ENCODE measurements around the gene UAP1L1. TPM values are rescaled to one million over a fixed set of nuclear protein-coding genes. Genes with fewer than 3 reads are reported as not detected.
A peak's percentile ranks its signal among the peaks of the same experiment; 100 is the strongest.

The UAP1L1 gene
- total and polyA plus RNA-seq, 10 donors, result 12.5 to 35.9 (median 26.6) TPM

DNA sequence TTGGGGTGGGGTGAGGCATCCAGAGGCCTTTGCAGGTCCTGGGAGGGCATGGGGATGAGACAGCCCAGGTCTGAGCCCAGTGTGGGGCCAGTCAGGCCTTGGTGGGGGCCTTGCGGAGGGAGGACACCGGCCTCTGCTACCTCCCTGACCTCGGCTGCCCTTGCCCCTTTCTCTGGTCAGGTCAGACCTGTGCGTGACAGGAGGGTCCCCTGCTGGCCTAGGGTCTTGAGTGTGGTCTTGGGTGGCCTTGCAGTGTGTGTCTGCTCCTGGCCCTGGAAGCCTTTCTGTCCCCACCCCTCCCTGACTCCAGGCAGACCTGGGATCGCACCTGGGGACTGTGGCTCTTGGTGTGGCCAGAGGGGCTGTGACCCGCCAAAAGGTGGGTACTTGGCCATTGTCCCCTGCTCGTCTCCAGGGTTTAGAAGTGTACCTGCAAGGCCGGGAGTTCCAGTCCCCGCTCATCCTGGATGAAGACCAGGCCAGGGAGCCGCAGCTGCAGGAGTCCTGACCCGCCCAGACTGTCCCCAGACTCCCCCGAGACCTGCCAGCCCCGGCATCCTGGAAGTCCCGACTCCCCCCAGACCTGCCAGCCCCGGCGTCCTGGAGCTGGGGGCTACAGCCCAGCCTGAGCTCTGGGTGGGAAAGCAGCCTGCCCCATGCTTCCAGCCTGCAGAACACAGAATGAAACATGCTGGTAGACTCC lies 5.1 kb downstream of the UAP1L1 start:
- peaks cover 16 to 72% (median 40%) of the 10 kb centered on the region in 6 donors for H3K4me1 ChIP-seq
- DNase-seq, result peak; percentile 78

DNA sequence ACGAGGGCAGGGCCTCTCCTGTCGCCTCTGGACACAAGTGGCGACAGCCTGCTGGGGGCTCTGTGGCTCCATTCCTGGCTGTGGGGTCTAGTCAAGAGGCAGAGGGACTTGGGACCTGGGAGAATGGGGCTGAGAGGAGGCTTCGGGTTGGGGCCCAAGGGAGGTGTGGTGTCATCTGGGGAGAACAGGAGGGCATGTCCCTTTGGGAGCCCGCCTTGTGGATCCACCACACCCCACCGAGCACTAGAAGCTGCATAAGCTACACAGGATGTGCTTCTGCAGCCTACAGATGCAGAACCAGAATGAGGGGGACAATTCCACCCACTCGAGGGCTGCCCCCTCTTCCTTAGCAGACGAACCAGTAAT lies 5.6 kb downstream of the UAP1L1 start:
- Histone ChIP-seq H3K27me3 (replicated peaks in 1 of 7) (peaks cover 0 to 5% (median 0%) of the 10 kb centered on the region in 7 donors), H3K9me3 (no peaks in the 10 kb centered on the region), H3K36me3 (peaks cover 0 to 57% (median 44%) of the 10 kb centered on the region in 6 donors), H3K4me1 (peaks cover 20 to 74% (median 44%) of the 10 kb centered on the region in 6 donors), H3K27ac (peak overlapping the region in 1 of 8 donors; percentile 19), H3K4me3 (no peak overlapping the region)
- WGBS, 5 donors, result 70 to 85% (median 80%) methylated on average over 5 to 8 of the region's 8 CpGs
- intact Hi-C loops (cut with DNase I; ENCODE audit: low total_unique reads), result no loop called here
- DNase-seq, result no peak
- TF ChIP-seq, protein P1, sequence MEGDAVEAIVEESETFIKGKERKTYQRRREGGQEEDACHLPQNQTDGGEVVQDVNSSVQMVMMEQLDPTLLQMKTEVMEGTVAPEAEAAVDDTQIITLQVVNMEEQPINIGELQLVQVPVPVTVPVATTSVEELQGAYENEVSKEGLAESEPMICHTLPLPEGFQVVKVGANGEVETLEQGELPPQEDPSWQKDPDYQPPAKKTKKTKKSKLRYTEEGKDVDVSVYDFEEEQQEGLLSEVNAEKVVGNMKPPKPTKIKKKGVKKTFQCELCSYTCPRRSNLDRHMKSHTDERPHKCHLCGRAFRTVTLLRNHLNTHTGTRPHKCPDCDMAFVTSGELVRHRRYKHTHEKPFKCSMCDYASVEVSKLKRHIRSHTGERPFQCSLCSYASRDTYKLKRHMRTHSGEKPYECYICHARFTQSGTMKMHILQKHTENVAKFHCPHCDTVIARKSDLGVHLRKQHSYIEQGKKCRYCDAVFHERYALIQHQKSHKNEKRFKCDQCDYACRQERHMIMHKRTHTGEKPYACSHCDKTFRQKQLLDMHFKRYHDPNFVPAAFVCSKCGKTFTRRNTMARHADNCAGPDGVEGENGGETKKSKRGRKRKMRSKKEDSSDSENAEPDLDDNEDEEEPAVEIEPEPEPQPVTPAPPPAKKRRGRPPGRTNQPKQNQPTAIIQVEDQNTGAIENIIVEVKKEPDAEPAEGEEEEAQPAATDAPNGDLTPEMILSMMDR (IDR thresholded peaks at IDR 0.05 in 8 of 11, conservative IDR thresholded peaks at IDR 0.05 in 3 of 11), result no peak
- TF ChIP-seq POLR2AphosphoS5 (IDR thresholded peaks at IDR 0.05) (no peak), POLR2A (IDR thresholded peaks at IDR 0.05) (no peak)

More for the DNA sequence above, 5.1 kb downstream of the UAP1L1 start:
- H3K4me3 ChIP-seq, result no peak overlapping the region
- intact Hi-C loops (cut with DNase I; ENCODE audit: low total_unique reads), result no loop called here
- TF ChIP-seq, protein P1 (IDR thresholded peaks at IDR 0.05 in 8 of 11, conservative IDR thresholded peaks at IDR 0.05 in 3 of 11), result no peak
- no peak for TF ChIP-seq POLR2A (IDR thresholded peaks at IDR 0.05)
- no peak for TF ChIP-seq POLR2AphosphoS5 (IDR thresholded peaks at IDR 0.05)
- 86 to 92% (median 91%) methylated on average over 10 to 16 of the region's 16 CpGs for WGBS, 5 donors
- H3K36me3 ChIP-seq, result peaks cover 0 to 57% (median 44%) of the 10 kb centered on the region in 6 donors
- H3K27me3 ChIP-seq (replicated peaks in 1 of 7), result peaks cover 0 to 8% (median 0%) of the 10 kb centered on the region in 7 donors
- H3K9me3 ChIP-seq, result no peaks in the 10 kb centered on the region
- H3K27ac ChIP-seq, result no peak overlapping the region

DNA sequence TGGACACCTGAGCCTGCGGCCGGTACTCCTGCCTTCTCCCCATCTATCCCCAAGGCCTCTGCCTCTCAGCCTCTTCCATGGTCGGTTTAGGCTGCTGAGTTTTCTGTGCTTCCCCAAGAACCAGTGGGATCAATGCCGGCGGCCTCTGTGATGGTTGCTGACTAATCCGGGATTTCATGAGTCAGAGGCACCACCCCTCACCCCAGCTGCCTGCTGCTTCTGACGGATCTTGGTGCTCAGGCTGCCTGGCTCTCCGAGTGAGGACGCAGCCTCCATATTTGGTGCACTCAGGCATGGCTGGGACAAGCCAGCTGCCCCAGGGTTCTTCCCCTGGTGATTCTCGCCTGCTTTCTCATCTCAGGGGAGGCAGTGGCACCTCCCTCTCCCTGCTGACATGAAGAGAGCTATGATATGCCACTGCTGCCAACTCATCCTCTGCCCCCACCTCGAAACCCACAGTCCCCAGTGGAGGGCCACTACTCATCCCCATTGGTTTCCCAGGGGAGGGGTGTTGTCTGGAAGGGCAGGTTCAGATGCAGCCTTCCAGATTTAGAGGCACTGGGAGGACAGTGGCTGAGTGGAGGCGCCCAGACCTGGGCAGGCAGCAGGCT lies 6.2 kb downstream of the UAP1L1 start:
- peak overlapping the region in 4 of 8 donors; percentile 8 to 23 (median 16) for H3K27ac ChIP-seq
- TF ChIP-seq POLR2A (IDR thresholded peaks at IDR 0.05) (no peak), POLR2AphosphoS5 (IDR thresholded peaks at IDR 0.05) (peak in 2 of 3 donors; percentile 29 to 38)
- no peak for DNase-seq
- H3K4me1 ChIP-seq, result peaks cover 18 to 74% (median 41%) of the 10 kb centered on the region in 6 donors
- intact Hi-C loops (cut with DNase I; ENCODE audit: low total_unique reads), result no loop called here
- H3K27me3 ChIP-seq (replicated peaks in 1 of 7), result no peaks in the 10 kb centered on the region
- no peak overlapping the region for H3K4me3 ChIP-seq
- no peaks in the 10 kb centered on the region for H3K9me3 ChIP-seq
- peaks cover 0 to 55% (median 44%) of the 10 kb centered on the region in 6 donors for H3K36me3 ChIP-seq
- 60 to 80% (median 76%) methylated on average over 11 to 12 of the region's 12 CpGs for WGBS, 5 donors

DNA sequence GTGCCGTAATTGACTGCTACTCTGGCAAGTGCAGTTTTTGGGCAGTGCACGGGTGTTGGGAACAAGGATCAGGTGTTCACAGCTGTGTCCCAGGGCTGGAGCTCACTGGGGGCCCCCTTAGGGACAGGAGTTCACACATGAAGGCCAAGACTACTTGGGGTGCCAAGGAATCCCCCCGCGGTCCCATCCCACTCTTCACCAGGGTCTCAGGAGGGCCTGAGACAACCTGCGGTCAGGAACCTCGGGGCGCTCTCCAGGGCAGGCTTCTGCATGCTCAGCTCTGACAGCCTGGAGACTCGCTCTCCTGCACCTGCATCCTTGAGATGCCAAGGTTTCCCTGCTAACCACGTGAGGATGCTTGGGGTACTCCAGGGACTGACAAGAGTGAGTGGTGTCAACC lies 7.2 kb downstream of the UAP1L1 start:
- no peak overlapping the region for H3K27ac ChIP-seq
- no peaks in the 10 kb centered on the region for H3K27me3 ChIP-seq (replicated peaks in 1 of 7)
- intact Hi-C loops (cut with DNase I; ENCODE audit: low total_unique reads), result no loop called here
- 69 to 85% (median 81%) methylated on average over 7 to 9 of the region's 9 CpGs for WGBS, 5 donors
- H3K4me3 ChIP-seq, result no peak overlapping the region
- H3K4me1 ChIP-seq, result peaks cover 14 to 74% (median 36%) of the 10 kb centered on the region in 6 donors
- DNase-seq, result peak; percentile 78
- TF ChIP-seq POLR2A (IDR thresholded peaks at IDR 0.05), result no peak
- TF ChIP-seq POLR2AphosphoS5 (IDR thresholded peaks at IDR 0.05), result peak; percentile 10 to 54 (median 37)
- no peaks in the 10 kb centered on the region for H3K9me3 ChIP-seq
- peaks cover 0 to 54% (median 40%) of the 10 kb centered on the region in 6 donors for H3K36me3 ChIP-seq

Data from spleen (tissue), 11 donors.